Measurements from ENCODE around the gene CLDND1. TPM values are rescaled to one million over a fixed set of nuclear protein-coding genes. Genes with fewer than 3 reads are reported as not detected.

The CLDND1 gene
- total RNA-seq, 2 experiments from 2014 or later = 514 to 528 TPM

DNA sequence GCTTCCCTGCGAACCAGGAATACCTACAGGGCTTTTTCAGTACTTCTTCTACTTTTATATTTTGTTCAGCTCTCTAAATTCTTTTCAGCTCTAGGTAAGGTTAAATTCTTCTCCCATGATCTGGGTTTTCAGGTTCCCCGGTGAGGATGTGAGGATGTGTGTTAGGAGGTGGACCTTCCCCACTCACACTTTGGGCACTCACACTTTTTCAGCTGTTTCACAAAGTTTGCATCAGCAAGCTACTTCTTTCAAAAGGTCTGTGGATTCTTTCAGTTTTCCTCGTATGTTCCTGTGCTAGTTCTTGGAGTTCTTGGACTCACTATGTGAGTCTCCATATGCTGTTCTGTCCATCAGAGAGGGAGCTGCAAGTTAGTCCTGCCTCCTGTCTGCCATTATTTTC, 39.1 kb downstream of the CLDND1 start:
- no peak overlapping the region for H3K27ac Mint-ChIP-seq
- peaks cover 19% of the 10 kb centered on the region for H3K9me3 Mint-ChIP-seq (ENCODE audit: low read depth)
- H3K36me3 Mint-ChIP-seq = peaks cover 21% of the 10 kb centered on the region
- H3K27me3 Mint-ChIP-seq = no peaks in the 10 kb centered on the region
- CTCF ChIA-PET = interaction anchor here (1.7 kb wide), 1 partner anchor 13 kb away, joined by 3 read pairs; no protein-coding TSS in a partner anchor
- ATAC-seq (no peak), DNase-seq (no peak)
- no peak overlapping the region for H3K4me3 Mint-ChIP-seq
- H3K4me1 Mint-ChIP-seq = no peaks in the 10 kb centered on the region

DNA sequence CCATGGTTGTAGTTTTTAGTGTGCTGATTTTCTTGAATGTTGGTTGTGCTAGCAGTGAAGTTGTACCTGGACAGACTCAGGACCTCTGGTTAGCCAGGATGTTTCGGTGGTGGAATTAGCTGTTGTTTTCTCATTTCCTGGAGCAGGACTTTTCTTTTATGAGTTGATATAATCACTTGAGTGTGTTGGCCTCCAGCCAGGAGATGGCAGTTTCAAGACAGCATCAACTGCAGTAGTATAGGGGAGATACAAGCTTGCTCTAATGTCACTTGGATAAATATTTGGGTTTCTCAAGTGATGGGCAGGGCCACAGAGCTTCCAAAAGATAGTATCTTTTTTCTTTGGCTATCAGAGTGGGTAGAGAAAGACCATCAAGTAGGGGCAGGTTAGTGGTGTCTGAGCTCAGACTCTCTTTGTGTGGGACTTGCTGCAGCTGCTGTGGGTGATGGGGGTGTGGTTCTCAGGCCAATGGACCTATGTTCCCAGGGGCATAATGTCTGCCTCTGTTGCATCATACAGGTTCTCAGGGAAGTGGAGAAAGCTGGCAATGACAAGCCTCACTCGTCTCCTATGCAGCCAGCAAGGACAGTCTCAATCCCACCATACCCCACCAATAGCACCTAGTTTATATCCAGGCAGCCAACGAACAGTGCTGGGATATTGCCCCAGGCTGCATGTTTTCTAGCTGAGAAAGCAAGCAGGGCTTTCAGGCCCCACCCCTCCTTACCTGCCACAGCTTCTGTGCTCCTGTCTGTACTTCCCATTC, 39.8 kb downstream of the CLDND1 start:
- peaks cover 21% of the 10 kb centered on the region for H3K36me3 Mint-ChIP-seq
- CTCF ChIA-PET = interaction anchor here (1.7 kb wide), 1 partner anchor 12 kb away, joined by 3 read pairs; no protein-coding TSS in a partner anchor
- no peak overlapping the region for H3K27ac Mint-ChIP-seq
- DNase-seq (no peak), ATAC-seq (no peak)
- H3K4me3 Mint-ChIP-seq = no peak overlapping the region
- H3K27me3 Mint-ChIP-seq = no peaks in the 10 kb centered on the region
- H3K9me3 Mint-ChIP-seq (ENCODE audit: low read depth) = peaks cover 16% of the 10 kb centered on the region
- no peaks in the 10 kb centered on the region for H3K4me1 Mint-ChIP-seq

Other genes starting within 250 kb of the CLDND1 start
- gene OR5H2, start 240.4 kb downstream of the CLDND1 start, total RNA-seq = not detected
- gene OR5K4, start 169.0 kb downstream of the CLDND1 start, total RNA-seq = not detected
- gene OR5K3, start 132.2 kb downstream of the CLDND1 start, total RNA-seq = not detected
- gene OR5K1, start 59.7 kb downstream of the CLDND1 start, total RNA-seq = not detected
- gene OR5K2, start 25.2 kb downstream of the CLDND1 start, total RNA-seq = not detected
- gene GPR15, start 9.1 kb upstream of the CLDND1 start, total RNA-seq = 100 to 1,000 TPM; 107 to 182 TPM
- gene CPOX, start 70.7 kb upstream of the CLDND1 start, total RNA-seq = 10 to 100 TPM; 71.6 to 88.5 TPM
- gene ST3GAL6, start 240.4 kb upstream of the CLDND1 start, total RNA-seq = under 1 TPM in 1 of 2 experiments, not detected in 1; 0.12 TPM

Data from activated CD8-positive, alpha-beta memory T cell treated with anti-CD3 and anti-CD28 coated beads, Interleukin-2, amount 10 ng/mL, durations not matched to agents 7 days and 5 days (primary cell).